ENCODE results near the gene RPF1.
"Not testable (repeated sequence)": the region's sequence is repeated elsewhere in the genome, so short reads cannot be mapped to it uniquely, and the experiment has no call there.

The RPF1 gene

DNA sequence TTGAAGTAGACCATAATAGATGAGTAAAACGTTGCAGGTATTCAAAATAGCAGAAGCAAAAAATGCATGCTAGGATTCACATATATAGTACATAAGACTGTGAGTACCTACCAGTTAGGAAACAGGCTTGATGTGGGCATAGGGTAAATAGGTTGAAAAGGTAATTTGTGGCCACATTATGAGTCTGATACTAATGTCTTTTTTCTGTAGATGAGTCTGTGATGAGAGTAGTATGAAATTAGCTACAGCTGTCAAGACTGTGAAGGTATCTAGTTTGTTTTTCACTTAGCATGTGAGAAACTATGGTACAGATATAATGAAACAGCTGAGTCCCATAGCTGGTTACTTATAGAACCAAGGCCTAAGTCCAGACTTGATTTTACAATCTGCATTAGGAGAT, 14.7 kb downstream of the RPF1 start:
- DNase-seq (ENCODE audit: low read depth) = no peak

DNA sequence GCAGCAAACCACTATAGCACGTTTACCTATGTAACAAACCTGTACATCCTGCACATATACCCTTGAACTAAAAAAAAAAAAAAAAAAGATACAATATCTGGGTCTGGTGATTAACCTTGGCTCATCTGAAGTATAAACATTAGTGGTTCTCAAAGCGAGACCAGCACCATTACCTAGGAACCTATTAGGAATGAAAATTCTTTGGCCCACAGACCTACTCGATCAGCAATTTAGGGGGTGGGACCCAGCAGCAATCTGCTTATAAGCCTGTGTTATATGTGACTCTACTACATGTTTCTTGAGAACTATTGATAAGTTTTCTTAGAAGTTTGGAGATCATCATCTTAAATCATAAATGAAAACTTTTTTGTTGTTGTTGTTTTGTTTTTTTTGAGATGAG, 17.4 kb downstream of the RPF1 start:
- no peak for DNase-seq (ENCODE audit: low read depth)

- DNase-seq (ENCODE audit: low read depth) = no peak
These were observed 18.7 kb downstream of the RPF1 start for GRCh38 chr1:84497631-84498275.

- DNase-seq (ENCODE audit: low read depth) = no peak
These were observed 23.9 kb downstream of the RPF1 start for GRCh38 chr1:84502927-84503326.

- peak; percentile 27 for DNase-seq (ENCODE audit: low read depth)
These were observed 25.8 kb downstream of the RPF1 start for GRCh38 chr1:84504580-84505492.

GRCh38 chr1:84505493-84506001, 26.5 kb downstream of the RPF1 start:
- peak; percentile 46 for DNase-seq (ENCODE audit: low read depth)

- peak; percentile 93 for DNase-seq (ENCODE audit: low read depth)
These were observed 27.1 kb downstream of the RPF1 start, which contains the start of the genes GNG5 and SPATA1 for GRCh38 chr1:84506002-84506728. GNG5 (minus strand) TSS chr1:84506581; CDS start chr1:84506091, 490 bp downstream. SPATA1 (plus strand) TSS chr1:84506386; CDS start chr1:84516360, 9,974 bp downstream.

- no peak for DNase-seq (ENCODE audit: low read depth)
These were observed 27.8 kb downstream of the RPF1 start for GRCh38 chr1:84506729-84507453.

DNA sequence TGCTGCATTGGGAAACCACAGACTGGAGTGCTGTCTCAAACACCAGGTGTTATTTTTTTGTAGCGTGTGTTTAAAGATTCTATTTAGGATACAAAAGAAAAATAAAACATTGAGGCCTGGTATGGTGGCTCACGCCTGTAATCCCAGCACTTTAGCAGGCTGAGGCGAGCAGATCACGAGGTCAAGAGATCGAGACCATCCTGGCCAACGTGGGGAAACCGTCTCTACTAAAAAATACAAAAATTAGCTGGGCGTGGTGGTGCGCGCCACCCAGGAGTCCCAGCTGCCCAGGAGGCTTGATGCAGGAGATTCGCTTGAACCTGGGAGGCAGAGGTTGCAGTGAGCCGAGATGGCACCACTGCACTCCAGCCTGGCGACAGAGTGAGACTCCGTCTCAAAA, 28.8 kb downstream of the RPF1 start:
- DNase-seq (ENCODE audit: low read depth) = not testable (repeated sequence)

DNA sequence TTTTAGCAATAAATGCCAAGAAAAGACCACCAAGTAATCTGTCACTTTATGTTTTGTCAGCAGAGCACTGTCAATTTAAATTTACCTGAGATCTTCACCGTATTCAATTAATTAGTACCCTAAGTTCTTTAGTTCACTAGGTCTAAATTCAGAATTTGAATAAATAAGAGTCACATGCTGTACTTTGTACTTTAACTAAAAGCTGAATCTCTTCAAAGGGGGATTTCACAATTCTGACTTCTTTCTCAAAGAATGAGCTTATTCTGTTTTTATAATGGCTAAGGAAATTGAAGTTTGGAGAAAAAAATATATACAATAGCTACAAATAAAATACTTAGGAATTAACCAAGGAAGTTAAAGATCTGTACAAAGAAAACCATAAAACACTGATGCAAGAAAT, 29.4 kb downstream of the RPF1 start:
- no peak for DNase-seq (ENCODE audit: low read depth)

GRCh38 chr1:84509029-84509428, 30.0 kb downstream of the RPF1 start:
- no peak for DNase-seq (ENCODE audit: low read depth)

- DNase-seq (ENCODE audit: low read depth) = no peak
These were observed 31.1 kb downstream of the RPF1 start for GRCh38 chr1:84510165-84510564.

DNA sequence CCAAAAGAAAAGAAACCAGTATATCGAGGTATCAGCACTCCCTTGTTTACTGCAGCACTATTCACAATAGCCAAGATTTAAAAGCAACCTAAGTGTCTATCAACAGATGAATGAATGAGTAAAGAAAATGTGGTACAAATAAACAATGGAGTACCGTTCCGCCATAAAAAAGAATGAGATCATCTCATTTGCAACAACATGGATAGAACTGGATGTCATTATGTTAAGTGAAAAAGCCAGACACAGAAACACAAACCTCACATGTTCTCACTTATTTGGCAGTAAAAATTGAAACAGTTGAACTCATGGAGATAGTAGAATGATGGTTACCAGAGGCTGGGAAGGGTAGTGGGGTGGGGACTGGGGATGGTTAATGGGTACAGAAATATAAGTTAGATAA, 31.6 kb downstream of the RPF1 start:
- DNase-seq (ENCODE audit: low read depth) = no peak

GRCh38 chr1:84524590-84524989, 45.5 kb downstream of the RPF1 start:
- DNase-seq (ENCODE audit: low read depth) = no peak

DNA sequence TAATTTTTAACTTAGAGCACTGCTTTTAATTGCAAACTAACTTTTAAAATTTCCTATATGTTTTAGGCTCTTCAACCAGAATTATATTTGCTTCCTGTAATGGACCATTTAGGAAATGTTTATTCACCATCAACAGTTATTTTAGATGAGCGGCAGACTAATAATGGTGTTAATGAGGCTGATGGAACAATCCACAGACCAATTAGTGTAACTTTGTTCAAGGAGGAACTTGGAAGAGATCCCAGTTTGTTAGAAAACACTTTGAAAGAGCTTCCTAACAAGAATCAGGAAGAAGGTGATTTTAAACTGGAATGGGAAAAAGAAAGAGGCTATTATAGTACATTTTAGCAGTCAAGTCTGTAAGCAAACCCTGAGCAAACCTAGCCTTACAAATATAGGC, 46.7 kb downstream of the RPF1 start:
- no peak for DNase-seq (ENCODE audit: low read depth)

GRCh38 chr1:84538599-84538998, 59.5 kb downstream of the RPF1 start:
- DNase-seq (ENCODE audit: low read depth) = no peak

DNA sequence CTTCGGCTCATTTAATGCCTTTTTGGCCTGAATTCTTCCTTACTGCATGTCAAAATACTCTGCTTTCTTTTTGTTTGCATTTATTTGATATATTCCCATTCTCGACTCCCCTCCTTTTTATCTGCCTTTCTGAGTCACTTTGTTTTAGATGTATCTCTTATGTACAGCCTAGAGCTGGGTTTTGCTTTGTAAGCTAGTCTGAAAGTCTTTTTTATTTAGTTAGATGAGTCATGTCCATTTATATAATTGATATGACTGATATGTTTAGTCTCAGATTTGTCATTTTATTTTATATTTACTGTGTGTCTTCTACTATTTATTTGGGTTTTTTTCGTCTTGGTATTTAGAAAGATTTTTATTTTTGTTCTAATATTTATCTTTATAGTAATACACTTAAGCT, 60.9 kb downstream of the RPF1 start:
- DNase-seq (ENCODE audit: low read depth) = no peak

- peak; percentile 42 for DNase-seq (ENCODE audit: low read depth)
These were observed 61.7 kb downstream of the RPF1 start for GRCh38 chr1:84540759-84541158.

DNA sequence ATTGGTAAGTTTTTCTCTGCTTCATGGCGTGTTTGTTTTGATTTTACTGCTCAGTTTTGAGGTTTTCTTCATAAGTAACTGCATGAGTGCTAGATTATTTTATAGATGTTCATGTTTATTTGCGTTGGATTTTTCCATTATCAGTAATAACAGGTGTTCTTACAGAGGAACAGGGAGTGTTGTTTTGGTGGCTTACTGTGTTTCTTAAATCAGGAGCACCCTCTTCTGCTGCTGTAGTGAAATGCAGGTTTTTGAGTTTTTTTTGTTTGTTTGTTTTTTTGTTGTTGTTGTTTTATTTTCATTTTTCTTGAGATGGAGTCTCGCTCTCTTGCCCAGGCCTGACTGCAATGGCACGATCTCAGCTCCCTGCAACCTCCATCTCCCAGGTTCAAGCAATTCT, 62.6 kb downstream of the RPF1 start:
- no peak for DNase-seq (ENCODE audit: low read depth)

All from GM04504 (cell line).